Measurements from ENCODE around the gene MFAP4.

Gene MFAP4

DNA sequence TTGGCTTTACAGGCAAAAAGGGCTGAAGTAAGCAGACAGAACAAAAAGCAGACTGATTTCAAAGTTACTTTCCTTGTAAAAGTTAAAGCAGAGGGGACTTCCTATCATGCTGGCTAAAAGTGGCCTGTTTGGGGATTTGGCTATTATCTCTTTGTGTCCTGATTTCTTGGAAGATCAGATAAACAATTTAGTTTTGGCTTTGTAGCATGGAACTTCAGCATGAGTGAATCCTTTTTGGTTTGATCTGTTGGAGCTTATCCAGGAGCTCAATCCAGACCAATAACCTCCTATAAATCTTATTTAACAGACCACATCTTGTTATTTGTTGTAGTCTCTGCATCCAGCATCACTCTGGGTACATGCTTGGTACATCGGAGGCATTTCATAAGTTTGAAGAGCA, 15.2 kb upstream of the MFAP4 start:
- H3K4me3 ChIP-seq (ENCODE audit: low read length), result no peak overlapping the region
- TF ChIP-seq ZNF274 (IDR thresholded peaks at IDR 0.05; ENCODE audit: low read depth, low read length), result no peak

DNA sequence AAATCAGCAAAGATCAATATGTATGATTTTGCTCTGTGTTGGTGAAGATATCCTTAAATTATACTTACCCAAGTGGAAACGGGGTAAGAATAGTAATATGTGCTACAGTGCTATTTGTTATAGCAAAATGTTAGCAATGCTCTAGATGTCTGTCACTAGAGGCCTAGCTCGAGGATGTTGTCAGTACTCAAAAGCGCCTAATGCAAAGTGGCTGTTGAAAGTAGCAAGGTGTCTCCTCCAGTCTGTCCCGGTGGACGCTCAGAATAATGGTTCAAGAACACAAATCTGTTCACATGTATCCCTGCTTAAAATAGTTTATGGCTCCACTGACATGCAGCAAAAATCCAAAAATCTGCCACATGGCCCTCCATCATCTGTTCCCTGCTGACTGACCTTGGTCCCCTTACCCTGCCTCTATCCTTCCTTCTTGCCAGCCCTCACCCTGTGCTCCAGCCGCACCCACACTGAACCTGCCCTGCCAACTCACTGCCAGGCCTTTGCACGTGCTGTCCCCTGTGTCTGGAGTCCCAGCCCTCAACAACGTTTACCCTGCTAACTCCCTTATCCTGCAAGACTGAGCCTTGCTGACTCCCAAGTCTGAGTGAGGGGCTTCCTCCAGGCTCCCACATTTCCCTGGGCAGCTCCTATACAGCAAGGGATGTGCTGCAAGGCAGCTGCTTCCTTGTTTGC, 14.5 kb upstream of the MFAP4 start:
- no peak overlapping the region for H3K4me3 ChIP-seq (ENCODE audit: low read length)
- TF ChIP-seq ZNF274 (IDR thresholded peaks at IDR 0.05; ENCODE audit: low read depth, low read length), result no peak

DNA sequence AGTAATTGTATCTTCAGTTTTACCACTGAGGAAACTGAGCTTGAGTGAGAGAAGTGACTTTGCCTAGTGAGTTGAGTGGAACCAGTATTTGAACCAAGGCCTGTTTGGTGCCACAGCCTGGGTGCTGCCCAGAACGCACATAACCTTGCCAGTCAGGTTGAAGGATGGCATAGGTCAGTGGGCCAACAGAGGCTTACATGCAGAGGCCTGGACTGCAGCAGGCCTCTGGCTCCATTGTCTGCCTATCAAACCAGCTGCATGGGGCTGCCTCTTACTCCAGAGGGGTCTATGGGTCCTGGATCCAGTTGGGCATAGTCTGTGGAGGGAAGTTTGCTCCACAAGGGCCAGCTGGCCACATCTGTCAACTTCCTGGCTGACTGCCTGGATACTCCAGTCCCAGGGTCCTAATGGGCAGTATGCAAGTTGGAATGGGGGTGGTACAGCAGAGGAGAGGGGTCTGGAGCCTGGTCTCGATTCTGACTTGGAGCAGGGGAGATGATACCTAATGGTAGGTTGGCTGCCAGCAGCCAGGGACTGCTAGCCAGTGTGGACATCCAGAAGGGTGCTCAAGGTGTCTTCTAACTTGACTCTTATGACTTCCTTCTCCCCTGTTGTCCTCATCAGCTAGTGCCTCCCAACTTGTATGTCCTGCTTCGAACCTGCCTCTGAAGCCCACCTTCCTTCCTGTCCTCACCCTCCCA, 12.9 kb upstream of the MFAP4 start:
- no peak overlapping the region for H3K4me3 ChIP-seq (ENCODE audit: low read length)
- no peak for TF ChIP-seq ZNF274 (IDR thresholded peaks at IDR 0.05; ENCODE audit: low read depth, low read length)

DNA sequence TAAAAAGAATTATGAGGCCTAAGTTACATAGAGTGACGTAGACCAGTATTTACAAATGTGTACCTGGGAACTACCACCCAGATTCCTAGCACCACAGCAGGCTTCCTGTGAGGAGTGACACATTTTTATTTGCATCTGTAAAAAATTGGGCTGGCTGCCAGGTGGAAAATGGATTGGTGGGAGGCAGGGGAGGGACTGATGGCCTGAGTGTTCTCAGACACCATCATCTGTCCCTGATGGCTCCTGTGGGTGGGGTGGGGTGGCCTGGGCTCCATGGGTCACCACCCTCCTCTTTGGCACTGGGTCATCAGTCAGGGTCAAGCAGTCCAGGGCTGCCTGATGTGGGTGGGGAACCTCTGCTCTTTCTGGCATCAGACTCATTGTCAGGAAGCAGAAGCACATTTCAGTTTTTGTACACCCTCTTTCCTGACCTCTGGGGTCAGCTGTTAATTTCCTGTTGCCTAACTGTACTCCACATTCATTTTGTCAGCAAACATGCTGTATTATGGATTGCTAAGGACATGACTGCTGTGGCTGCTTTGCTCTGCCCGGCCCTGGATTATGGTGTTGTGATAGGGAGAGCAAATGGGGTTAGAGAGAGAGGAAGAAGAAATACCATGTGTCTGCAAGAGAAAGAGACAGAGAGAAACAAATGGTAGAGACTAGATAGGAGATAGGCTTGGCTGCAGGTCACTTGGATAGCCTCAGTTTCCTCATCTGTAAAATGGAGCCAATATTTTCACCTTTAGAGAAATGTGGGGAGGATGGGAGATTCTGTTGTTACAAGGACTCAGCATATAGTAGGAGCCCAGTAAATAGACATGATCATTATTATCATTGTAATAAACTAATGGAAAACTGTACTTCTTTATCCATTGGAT, 11.6 kb upstream of the MFAP4 start:
- no peak for TF ChIP-seq ZNF274 (IDR thresholded peaks at IDR 0.05; ENCODE audit: low read depth, low read length)
- H3K4me3 ChIP-seq (ENCODE audit: low read length), result no peak overlapping the region

DNA sequence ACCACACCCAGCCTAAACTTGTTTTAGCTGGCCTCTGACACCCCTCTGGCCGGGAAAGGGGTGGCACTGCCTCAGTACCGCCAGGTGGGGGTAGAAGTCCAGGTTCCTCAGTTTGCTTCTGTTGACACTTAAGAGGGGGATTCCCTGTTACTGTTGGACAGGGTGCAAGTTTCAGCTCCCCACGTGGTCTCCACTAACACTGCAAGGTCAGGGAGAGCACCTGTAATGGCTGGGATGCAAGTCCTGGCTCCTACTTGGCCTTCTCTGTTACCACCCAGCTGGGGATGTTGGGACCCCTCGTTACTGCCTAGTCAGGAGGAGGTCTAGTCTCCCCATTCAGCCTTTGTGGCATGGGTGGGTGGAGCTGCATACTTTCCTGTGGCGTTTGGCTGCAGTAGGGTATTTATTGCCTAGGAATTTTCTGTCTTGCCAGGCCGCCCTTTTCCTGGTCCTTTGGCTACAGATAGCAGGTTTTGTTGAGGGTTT, 10.6 kb upstream of the MFAP4 start:
- TF ChIP-seq ZNF274 (IDR thresholded peaks at IDR 0.05; ENCODE audit: low read depth, low read length), result no peak
- no peak overlapping the region for H3K4me3 ChIP-seq (ENCODE audit: low read length)

DNA sequence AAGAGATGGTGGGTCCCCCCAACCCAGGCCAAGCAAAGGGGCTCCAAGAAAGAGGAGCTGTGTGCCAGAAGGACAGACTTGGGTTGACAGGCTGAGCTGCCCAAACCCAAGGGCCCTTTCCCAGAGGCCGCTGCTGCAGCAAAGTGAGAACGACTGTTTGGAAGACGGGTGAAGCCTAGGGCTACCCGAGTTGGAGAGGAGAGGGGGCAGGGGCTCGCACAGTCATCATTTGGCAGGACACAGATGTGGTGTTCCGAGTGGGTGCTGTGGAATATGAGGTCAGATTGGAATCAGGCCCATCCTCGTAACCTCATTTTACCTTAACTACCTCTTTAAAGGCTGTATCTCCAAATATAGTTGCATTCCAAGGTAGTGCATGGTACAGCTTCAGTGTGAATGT, 5.3 kb upstream of the MFAP4 start:
- no peak for TF ChIP-seq ZNF274 (IDR thresholded peaks at IDR 0.05; ENCODE audit: low read depth, low read length)
- no peak overlapping the region for H3K4me3 ChIP-seq (ENCODE audit: low read length)

DNA sequence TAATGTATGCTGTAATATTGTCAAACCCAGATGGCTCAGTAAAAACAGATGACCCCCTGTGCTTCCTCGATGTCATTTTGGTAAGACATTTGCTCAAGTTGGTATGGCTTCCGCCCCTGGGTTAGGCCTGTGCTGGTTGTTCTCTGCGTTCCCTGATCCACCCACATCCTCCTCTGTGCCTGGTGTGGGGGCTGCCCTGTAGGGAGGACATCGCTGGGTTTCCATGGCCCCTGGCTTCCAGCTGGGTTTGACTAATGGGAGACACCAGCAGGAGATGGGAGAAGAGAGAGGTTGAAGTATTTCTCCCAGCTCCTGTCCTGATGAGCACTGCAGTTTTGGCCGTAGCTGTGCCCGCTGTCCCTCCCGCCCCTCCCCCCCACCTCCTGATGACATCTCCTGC, 4.4 kb upstream of the MFAP4 start:
- no peak for TF ChIP-seq ZNF274 (IDR thresholded peaks at IDR 0.05; ENCODE audit: low read depth, low read length)
- H3K4me3 ChIP-seq (ENCODE audit: low read length), result no peak overlapping the region

DNA sequence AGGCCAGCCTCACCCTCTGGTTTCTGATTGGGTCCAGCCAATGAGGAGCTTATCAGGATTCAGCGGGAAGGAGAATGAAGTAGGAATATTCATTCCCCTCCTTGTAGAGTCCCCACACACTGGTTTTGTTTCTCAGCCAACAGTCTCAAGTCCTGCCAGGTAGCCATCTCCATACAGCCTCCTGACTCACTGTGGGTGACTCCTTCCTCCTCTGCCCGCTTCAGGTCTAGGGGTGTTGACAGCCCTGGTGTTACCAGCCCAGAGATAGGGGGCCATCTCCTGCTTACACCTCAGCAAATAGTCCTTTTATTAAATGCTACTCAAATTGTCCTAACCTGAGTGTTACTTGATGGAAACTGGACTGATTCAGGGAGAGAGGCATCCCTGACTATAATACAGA, 4.0 kb upstream of the MFAP4 start:
- H3K4me3 ChIP-seq (ENCODE audit: low read length), result no peak overlapping the region
- TF ChIP-seq ZNF274 (IDR thresholded peaks at IDR 0.05; ENCODE audit: low read depth, low read length), result no peak

DNA sequence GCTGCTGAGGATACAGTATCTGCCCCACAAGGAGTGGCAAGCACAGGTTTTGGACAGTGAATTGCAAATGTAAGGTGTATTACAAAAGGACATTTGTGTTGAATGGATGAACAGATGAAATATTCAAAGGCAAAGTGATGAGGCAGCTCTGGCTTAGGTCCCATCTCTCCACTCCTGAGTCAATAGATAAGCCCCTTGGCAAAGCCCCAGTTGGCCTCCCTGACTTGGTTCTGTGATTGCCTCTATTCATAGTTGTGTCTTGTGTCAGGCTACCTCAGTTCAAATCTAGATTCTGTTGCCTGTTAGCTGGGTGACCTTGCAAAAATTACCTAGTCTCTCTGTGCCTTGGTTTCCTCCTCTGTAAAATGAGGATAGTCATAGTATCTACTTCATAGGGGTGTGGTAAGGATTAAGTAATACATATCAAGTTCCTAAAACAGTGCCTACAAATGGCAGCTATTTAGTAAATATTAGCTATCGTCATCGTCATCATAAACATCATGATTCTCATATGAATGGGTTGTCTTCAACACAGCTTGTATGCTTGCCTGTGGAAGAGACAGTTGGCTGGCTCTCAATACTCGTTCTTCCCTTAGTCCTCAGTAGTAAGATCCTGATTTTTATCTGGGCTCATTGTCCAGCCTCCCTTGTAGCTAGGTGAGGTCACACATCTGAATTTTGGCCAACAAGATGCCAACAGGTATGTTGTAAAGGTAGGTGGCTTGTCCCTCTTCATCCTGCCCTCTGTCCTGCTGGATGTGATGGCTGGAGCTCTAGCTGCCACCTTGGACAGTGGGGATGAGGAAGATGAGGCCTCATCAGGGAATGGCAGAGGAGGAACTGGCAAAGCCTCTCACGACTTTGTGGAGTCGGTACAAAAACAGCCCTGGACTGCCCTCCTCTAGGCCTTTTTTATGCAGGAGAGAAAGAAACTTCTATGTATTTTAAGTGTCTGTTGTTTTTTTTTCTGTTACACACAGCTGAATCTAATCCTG, 2.1 kb upstream of the MFAP4 start:
- TF ChIP-seq ZNF274 (IDR thresholded peaks at IDR 0.05; ENCODE audit: low read depth, low read length), result no peak
- H3K4me3 ChIP-seq (ENCODE audit: low read length), result no peak overlapping the region

DNA sequence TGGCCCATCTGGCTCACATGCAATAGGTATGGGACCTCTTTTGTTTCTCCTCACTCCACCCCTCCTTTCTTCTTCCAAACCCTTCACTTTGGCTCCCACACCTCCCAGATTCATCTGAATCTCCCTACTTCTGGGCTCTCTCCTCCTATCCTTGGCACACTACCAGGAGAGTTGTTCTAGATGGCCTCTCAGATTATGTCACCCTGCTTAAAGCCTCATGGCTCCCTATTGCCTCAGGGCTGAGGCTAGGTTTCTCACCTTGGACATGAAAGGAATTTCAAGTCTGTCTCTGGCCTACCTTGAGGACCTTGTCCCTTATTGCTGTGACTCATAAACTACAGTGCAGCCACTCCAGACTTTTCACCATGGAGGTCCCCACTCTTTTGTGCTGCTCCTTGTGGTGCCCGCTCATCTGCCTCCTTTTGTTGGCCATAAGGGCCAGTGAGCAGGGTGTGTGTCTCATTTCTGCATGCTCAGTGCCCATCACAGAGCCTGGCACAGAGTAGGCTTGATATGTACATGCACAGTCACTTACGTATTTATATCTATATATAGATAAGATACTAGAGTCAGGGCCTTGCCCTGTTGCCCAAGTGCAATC, 1.0 kb upstream of the MFAP4 start:
- no peak for TF ChIP-seq ZNF274 (IDR thresholded peaks at IDR 0.05; ENCODE audit: low read depth, low read length)
- no peak overlapping the region for H3K4me3 ChIP-seq (ENCODE audit: low read length)

DNA sequence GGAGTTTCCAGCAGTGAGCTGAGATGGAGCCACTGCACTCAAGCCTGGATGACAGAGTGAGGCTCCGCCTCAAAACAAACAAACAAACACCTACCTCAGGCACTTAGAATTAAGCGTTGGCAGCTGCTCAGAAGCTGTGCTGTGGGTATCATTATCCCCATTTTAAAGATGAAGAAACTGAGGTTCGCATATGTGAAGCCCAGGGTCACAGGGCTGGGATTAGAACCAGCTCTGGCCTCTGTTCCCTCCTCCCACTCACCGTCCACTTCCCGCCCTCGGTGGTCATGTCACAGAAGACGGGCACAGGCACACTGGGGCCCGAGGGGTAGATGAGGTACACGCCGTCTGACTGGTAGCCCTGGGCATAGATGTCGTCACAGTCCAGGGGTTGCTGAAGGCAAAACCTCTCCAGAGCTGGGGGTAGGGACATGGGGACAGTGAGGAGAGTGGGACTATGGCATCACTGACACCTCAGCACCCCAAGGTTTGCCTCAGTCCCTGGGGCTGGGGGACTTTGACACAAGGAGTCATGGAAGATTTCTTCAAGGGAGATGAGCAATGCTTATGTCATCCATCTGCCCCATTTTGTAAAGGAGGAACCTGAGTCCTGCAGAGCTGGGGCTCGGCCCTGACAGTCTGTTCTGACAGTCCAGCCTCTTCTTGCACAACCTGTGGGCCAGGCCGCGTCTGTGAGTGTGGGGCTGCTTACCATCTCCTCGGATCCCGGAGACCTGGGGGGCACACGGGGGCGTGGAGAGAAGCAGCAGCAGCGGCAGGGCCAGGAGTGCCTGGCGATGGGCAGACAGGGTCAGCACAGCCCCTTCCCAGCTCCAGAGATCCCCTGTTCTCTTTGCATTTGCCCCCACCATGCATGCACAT, 700 bp downstream of the MFAP4 start:
- TF ChIP-seq ZNF274 (IDR thresholded peaks at IDR 0.05; ENCODE audit: low read depth, low read length), result no peak
- H3K4me3 ChIP-seq (ENCODE audit: low read length), result no peak overlapping the region

DNA sequence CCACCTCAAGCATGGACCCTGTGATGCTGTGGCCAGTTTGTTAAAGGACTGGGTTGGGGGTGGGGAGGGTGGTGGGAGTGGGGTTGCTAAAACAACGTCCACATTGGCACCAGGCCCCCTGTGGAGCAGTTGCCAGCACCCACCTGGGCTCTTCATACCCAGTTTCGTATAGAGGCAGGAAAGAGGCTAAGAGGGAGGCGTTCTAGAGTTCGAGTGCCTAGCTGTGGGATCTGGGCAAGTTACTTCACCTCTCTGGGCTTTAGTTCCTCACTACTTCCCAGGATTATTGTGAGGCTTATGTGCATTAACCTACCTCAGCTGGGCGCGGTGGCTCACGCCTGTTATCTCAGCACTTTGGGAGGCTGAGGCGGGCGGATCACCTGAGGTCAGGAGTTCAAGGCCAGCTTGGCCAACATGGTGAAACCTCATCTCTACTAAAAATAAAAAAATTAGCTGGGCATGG, 1.4 kb downstream of the MFAP4 start:
- H3K4me3 ChIP-seq (ENCODE audit: low read length), result no peak overlapping the region
- TF ChIP-seq ZNF274 (IDR thresholded peaks at IDR 0.05; ENCODE audit: low read depth, low read length), result no peak

All from GM08714 (cell line).